ENCODE measurements around the gene PEX7.

DNA sequence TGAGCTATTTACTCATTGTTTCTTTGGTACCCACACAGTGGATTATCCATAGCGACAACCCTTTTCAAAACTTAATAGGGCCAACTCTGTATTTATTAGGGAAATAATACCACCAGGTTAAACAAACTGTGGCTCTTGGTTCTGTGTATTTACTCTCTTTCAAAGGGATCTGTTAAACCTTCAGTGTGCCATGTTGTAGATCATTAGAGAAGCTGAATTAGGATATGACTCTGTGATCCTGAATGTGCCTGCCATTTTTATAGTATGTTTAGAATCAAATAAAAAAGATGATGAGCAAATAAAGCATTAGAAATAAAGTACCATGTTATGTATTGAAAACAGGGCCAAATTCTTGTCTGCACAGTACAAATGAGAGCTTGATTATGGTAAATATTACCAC, 74.7 kb downstream of the PEX7 start:
- no peak for TF ChIP-seq EP300 (IDR thresholded peaks at IDR 0.05)
- TF ChIP-seq POLR2A (IDR thresholded peaks at IDR 0.05): no peak

All from stomach (tissue), 4 donors.